HEK293 (cell line): ENCODE data around the gene CARD11.

Source experiments
- HOXA7 ChIP-seq: sonication (generic); formaldehyde crosslinking; IDR thresholded peaks from 2 replicates; pipeline ENCODE4 v1.8.1; 2022; ENCODE audit warnings: missing genetic modification reagents, borderline replicate concordance
- REPIN1 ChIP-seq: fragments of 450-650 bp; formaldehyde crosslinking; IDR thresholded peaks from 2 replicates; pipeline ENCODE4 v1.5.1; 2017; ENCODE audit warnings: missing biosample characterization, missing genetic modification characterization, low read depth
- SETDB1 ChIP-seq: IDR thresholded peaks from one replicate; pipeline ENCODE4 v1.6.1; 2017; ENCODE audit warnings: mild to moderate bottlenecking, low read length, moderate library complexity, mixed read lengths; ENCODE audit not compliant: insufficient read length
- ZNF16 ChIP-seq: fragments of 450-650 bp; formaldehyde crosslinking; IDR thresholded peaks from 2 replicates; pipeline ENCODE4 v1.5.1; 2016; ENCODE audit warnings: low read depth, missing biosample characterization, missing genetic modification characterization
- ZNF214 ChIP-seq: fragments of 450-650 bp; formaldehyde crosslinking; IDR thresholded peaks from 2 replicates; pipeline ENCODE4 v1.5.1; 2017; ENCODE audit warnings: missing biosample characterization, mild to moderate bottlenecking, missing genetic modification characterization, borderline replicate concordance
- ZNF747 ChIP-seq: fragments of 450-650 bp; formaldehyde crosslinking; IDR thresholded peaks from 2 replicates; pipeline ENCODE4 v1.5.1; 2016; ENCODE audit warnings: missing biosample characterization, missing genetic modification characterization
- TF ChIP-seq, protein P1 (sequence below): fragments of 450-650 bp; formaldehyde crosslinking; IDR thresholded peaks from 2 replicates; pipeline ENCODE4 v1.5.1; 2016; ENCODE audit warnings: missing biosample characterization, missing genetic modification characterization
- TF ChIP-seq, protein P2 (sequence below): fragments of 450-650 bp; formaldehyde crosslinking; IDR thresholded peaks from 2 replicates; pipeline ENCODE4 v1.5.1; 2016; ENCODE audit warnings: missing biosample characterization, missing genetic modification characterization
- TF ChIP-seq, protein P3 (sequence below): fragments of 450-650 bp; formaldehyde crosslinking; IDR thresholded peaks from 2 replicates; pipeline ENCODE4 v1.5.1; 2016; ENCODE audit warnings: missing biosample characterization, missing genetic modification characterization

- TF ChIP-seq ZNF214 (tag by site-specific recombination) (no peak), HOXA7 (no peak), ZNF16 (tag by site-specific recombination) (no peak), REPIN1 (tag by site-specific recombination) (no peak), SETDB1 (no peak), ZNF747 (no peak)
- TF ChIP-seq, protein P1, sequence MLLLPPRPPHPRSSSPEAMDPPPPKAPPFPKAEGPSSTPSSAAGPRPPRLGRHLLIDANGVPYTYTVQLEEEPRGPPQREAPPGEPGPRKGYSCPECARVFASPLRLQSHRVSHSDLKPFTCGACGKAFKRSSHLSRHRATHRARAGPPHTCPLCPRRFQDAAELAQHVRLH (tag by site-specific recombination), result no peak
- TF ChIP-seq, protein P2, sequence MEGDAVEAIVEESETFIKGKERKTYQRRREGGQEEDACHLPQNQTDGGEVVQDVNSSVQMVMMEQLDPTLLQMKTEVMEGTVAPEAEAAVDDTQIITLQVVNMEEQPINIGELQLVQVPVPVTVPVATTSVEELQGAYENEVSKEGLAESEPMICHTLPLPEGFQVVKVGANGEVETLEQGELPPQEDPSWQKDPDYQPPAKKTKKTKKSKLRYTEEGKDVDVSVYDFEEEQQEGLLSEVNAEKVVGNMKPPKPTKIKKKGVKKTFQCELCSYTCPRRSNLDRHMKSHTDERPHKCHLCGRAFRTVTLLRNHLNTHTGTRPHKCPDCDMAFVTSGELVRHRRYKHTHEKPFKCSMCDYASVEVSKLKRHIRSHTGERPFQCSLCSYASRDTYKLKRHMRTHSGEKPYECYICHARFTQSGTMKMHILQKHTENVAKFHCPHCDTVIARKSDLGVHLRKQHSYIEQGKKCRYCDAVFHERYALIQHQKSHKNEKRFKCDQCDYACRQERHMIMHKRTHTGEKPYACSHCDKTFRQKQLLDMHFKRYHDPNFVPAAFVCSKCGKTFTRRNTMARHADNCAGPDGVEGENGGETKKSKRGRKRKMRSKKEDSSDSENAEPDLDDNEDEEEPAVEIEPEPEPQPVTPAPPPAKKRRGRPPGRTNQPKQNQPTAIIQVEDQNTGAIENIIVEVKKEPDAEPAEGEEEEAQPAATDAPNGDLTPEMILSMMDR (tag by site-specific recombination), result no peak
- TF ChIP-seq, protein P3, sequence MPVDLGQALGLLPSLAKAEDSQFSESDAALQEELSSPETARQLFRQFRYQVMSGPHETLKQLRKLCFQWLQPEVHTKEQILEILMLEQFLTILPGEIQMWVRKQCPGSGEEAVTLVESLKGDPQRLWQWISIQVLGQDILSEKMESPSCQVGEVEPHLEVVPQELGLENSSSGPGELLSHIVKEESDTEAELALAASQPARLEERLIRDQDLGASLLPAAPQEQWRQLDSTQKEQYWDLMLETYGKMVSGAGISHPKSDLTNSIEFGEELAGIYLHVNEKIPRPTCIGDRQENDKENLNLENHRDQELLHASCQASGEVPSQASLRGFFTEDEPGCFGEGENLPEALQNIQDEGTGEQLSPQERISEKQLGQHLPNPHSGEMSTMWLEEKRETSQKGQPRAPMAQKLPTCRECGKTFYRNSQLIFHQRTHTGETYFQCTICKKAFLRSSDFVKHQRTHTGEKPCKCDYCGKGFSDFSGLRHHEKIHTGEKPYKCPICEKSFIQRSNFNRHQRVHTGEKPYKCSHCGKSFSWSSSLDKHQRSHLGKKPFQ (tag by site-specific recombination), result no peak
Observed at GRCh38 chr7:2954433-2954853, 89.2 kb downstream of the CARD11 start.
